ENCODE measurements around the gene RNF217. TPM values are rescaled to one million over a fixed set of nuclear protein-coding genes. Genes with fewer than 3 reads are reported as not detected.
A peak's percentile ranks its signal among the peaks of the same experiment; 100 is the strongest.

Gene RNF217
- total and polyA plus RNA-seq, 2 of the 13 experiments (the other 11 are each of a cell fraction or from before 2014, with no cell fraction given) = 2.2 to 2.4 TPM

GRCh38 chr6:125132058-125132457 is 169.8 kb downstream of the RNF217 start (continued):
- no peak for TF ChIP-seq ZHX2 (IDR thresholded peaks at IDR 0.05; ENCODE audit: low read depth)
- no peak for TF ChIP-seq ZHX2 (CRISPR knock-in tag; IDR thresholded peaks at IDR 0.05; ENCODE audit: borderline replicate concordance)
- TF ChIP-seq ZNF576 (CRISPR knock-in tag; IDR thresholded peaks at IDR 0.05) = no peak

GRCh38 chr6:125136378-125136777 is 174.1 kb downstream of the RNF217 start:
- Histone ChIP-seq H3K4me1 (ENCODE audit: insufficient read depth, low read length) (no peaks in the 10 kb centered on the region), H3K36me3 (replicated peaks in 1 of 2; ENCODE audit: control insufficient read depth in 1 of 2, insufficient read depth in 2 of 2, low read length in 2 of 2) (no peaks in the 10 kb centered on the region), H4K20me1 (ENCODE audit: insufficient read depth, low read length) (no peaks in the 10 kb centered on the region), H3K9ac (ENCODE audit: insufficient read depth, low read depth, low read length) (no peak overlapping the region), H3K4me3 (replicated peaks in 1 of 3; ENCODE audit: insufficient read depth in 1 of 3, low read depth in 2 of 3, low read length in 3 of 3) (no peak overlapping the region), H3K27me3 (ENCODE audit: control insufficient read depth in 1 of 2, insufficient read depth in 2 of 2, low read length in 2 of 2) (no peaks in the 10 kb centered on the region), H3K79me2 (ENCODE audit: insufficient read depth, low read length) (no peaks in the 10 kb centered on the region), H3K4me2 (ENCODE audit: low read depth, low read length) (no peak overlapping the region), H3K9me3 (ENCODE audit: low read length) (no peaks in the 10 kb centered on the region), H2AFZ (ENCODE audit: low read length) (no peak overlapping the region), H3K27ac (ENCODE audit: extremely low read length, insufficient read depth, low read length) (no peak overlapping the region)
- no peak for ATAC-seq
- no TSS peak for BruUV-seq (replicated peaks)
- no peak for FAIRE-seq
- POLR2A ChIA-PET = no interaction called here
- CTCF ChIA-PET (ENCODE audit: low intra/inter-chr PET ratio, low total read pairs) = no interaction called here
- TF ChIP-seq MAFF (IDR thresholded peaks at IDR 0.05; ENCODE audit: low read depth, low read length) (peak; percentile 86), ZGPAT (CRISPR knock-in tag; IDR thresholded peaks at IDR 0.05) (no peak), MAFK (conservative IDR thresholded peaks at IDR 0.05 in 1 of 2, IDR thresholded peaks at IDR 0.05 in 1 of 2; ENCODE audit: low read length in 2 of 2) (peak; percentile 89 to 90)
- WGBS (ENCODE audit: low lambda C conversion rate) = 0% methylated on average over 3 of the region's 3 CpGs
- intact Hi-C loops (cut with micrococcal nuclease; ENCODE audit: unreplicated experiment) (no loop called here), in situ Hi-C loops (cut with HindIII; ENCODE audit: extremely low pct_ligation_motif_present, low pct_unique_long_range_greater_than_20kb) (no loop called here)
- DNase-seq (ENCODE audit: low spot score) = no peak

Data from HepG2 (cell line).